Measurements from ENCODE around the gene SNX32.

SNX32 gene

DNA sequence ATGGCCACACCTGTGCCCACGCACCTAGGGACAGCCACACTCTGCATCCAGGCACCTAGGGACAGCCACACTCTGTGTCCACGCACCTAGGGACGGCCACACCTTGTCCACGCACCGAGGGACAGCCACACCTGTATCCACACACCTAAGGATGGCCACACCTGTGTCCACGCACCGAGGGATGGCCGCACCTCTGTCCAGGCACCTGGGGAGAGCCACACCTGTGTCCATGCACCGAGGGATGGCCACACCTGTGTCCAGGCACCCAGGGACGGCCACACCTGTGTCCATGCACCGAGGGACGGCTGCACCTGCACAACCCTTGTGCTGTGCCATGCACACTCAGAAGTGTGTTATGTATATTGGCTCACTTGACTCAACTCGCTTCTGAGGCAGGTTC, 36.1 kb upstream of the SNX32 start:
- no peak for DNase-seq (ENCODE audit: low read depth)

DNA sequence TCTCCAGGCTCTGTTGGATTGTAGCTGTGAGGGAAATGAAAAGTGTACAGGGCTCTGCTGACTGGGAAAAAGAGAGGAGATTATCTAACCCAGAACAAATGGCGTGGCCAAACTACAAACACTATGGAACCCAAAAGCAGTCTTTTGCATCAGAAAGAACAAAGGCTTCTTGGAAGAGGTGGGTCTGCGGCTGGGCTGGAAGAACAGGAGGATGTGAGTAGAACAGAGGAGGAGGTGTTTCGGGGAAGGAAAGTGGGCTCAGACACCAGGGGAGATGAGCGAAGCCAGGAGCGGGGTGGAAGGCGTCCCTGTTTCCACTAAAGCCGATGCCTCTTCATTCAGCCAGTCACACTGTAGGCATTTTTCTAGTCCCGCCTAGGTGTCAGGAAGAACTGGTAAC, 34.9 kb upstream of the SNX32 start:
- no peak for DNase-seq (ENCODE audit: low read depth)

DNA sequence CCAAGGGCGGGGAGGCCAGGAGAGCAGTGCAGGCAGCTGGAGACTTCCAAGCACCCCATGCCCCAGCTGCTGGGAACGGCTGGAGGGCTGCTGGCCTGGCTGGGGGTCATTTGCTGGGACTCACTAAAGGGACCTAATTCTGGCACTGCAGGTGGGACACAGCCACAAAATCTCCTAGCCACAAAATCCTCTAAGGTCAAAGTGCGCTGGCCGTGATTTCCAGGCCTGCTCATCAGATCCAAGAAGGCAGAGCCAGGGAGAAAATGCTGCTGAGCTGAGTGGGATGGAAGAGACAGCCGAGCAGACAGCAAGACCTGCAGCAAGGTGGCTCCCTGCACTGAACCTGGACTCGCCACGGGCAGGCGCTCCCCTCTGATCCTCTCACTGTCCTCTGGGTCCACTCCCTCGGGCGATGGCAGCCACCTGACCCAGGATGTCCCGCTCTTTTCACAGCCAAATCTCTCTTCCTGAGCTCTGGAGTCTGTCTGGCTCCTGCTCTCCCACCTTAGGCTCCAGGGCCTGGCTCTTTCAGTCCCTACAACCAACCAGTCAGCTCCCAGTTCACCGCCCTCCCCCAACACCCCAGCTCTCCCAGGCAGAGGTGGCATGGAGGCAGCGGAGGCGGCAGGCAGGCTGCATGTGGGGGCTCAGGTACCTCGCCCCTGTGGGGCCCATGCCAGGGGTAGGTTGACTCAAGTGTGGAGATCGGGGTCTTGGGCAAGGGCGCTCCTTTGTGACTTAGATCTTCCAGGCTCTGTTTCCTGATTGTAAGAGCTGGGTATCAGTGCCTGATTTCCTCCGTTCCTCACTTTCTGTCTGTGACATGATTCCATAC, 32.4 kb upstream of the SNX32 start:
- DNase-seq (ENCODE audit: low read depth): no peak

DNA sequence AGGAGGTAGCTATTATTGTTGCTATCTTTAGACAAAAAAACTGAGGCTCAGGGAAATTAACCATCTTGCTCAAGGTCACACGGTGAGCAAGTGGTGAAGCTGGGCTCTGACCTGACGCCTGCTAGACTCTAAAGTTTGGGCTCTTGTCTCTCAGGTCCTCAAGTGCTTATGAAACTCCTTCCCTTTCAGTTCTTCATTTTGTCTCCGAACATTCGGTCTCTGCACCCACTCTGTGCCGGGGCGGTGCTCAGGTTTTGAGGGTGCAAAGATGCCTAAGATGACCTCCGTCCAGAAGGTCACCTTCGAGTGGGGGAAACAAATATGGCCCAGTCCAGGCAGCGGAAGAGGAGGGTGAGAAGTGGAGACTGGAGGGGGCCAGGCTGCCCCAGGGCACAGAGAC, 30.9 kb upstream of the SNX32 start:
- no peak for DNase-seq (ENCODE audit: low read depth)

DNA sequence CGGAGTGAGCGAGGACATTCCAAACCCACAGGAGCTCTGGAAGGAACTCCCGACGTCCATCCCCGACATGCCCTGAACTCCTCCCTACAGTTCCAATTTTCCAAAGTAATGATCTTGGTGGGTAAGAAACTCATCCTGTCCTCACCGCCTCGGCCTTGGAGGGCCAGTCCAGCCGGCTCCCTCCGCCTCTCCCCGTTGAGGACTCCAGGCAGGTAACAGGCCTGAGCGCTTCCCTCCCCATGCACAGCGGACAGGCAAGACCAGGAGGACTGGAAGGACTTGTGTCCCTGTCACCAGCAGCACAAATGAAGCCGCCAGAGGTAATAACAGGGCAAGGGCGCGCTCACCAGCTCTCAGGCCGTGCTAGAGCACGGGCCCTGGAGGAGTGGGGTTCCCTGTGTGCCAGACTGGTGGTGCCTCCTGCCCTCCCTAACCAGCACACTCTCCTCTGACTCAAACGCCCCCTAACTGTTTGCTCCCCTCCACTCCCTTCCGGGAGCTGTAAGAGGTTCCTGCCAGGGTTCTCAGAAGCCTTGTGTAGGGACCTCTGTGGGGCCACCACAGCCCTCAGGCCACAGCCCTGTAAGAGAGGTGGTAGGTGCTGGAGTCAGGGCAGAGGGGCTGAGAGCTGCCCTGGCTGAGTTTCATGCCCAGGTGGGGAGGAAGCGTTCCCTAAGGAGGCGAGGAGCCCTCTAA, 29.8 kb upstream of the SNX32 start:
- no peak for DNase-seq (ENCODE audit: low read depth)

DNA sequence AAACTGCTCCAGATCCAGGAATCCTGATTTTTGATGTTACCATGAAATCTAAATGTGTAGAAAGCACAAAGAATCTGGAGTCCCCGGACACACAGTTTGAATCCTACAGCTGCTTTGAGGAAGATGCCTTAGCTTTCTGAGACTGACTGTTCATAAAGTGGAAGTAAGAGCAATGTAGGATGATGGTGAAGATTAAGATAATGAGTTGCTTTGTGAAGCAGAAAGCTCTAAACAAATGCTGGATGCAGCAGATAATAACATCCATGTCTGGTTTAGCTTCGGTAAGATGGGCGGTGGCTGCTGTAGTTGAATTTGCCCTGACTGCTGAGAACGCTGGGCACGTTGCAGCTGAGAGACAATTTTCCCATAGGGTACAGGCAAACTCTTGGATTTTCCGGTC, 26.8 kb upstream of the SNX32 start:
- no peak for DNase-seq (ENCODE audit: low read depth)

DNA sequence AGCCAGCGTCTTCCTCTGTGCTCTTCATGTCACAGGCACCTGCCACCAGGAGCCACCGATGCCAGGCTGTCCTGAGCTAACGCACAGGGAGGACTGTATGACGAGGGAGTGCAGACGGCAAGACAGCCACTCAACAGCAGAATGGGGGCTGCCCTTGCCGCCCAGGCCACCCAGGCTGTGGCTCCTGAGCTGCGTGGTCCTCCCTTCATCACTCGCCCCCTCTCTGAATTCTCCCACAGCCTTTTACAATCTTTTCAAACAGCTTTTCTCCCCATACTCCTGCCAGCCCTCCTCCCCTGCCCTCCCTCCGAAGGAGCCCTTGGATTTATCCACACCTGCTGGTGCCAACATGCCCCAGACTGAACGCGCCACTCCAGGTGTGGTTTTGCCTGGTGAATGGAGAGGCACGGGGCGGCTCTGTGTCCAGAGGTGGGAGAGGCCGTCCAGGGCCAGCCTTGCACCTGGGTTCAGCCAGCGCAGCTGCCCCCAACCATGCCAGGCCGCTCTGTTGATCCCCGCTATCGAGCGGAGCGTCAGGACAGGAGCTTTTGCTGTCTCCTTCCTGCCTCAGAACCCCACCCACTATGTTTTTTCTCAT, 24.9 kb upstream of the SNX32 start:
- no peak for DNase-seq (ENCODE audit: low read depth)

DNA sequence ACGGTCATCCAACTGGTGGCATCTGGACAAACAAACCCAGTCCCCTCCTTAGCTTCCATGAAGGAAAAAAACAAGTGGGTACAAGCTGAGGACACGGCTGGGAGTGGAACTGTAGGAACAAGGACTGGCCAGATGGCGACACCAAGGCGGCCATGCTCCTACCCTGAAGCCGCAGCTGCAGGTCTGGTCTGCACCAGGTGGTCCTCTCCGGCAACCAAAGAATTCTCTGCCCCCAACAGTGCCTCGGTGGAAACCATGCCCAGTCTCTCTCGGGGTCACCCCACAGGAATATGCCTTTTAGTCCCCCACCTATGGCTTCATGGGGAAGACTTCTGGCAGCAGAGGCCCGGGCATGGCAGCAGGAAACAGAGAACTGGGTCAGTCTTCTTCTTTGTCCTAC, 24.3 kb upstream of the SNX32 start:
- no peak for DNase-seq (ENCODE audit: low read depth)

DNA sequence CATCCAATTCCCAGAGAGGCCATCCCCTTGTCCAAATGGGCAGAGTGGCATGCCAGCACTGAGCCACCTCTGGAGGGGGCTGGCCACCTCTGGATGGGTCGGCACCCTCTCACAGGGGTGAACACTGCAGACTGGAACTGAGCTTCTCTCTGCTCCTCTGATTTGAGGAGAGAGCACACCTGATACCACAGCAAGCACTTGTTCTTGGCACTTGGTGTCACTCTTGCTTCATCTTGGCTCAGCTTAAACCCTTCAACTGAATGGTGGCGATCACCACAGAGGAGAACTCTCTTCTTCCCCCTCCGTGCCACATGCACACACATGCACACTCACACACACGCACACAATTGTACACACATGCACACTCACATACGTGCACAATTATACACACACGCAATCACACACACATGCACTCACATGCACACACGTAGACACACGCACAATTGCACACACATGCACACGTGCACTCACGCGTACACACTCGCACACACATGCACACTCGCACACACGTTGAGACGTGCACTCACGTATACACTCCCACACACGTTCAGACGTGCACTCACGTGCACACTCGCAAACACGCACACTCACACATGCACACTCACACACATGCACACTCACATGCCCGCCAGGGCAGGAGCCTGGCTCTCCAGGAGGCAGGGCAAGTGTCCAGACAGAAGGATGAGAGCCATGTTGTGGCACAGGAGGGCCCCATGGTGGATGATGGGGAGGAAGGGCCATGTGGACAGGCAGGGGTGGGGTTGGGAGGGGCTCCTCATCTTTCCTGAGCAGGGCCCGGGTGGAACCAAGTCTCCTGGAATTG, 23.5 kb upstream of the SNX32 start:
- no peak for DNase-seq (ENCODE audit: low read depth)

DNA sequence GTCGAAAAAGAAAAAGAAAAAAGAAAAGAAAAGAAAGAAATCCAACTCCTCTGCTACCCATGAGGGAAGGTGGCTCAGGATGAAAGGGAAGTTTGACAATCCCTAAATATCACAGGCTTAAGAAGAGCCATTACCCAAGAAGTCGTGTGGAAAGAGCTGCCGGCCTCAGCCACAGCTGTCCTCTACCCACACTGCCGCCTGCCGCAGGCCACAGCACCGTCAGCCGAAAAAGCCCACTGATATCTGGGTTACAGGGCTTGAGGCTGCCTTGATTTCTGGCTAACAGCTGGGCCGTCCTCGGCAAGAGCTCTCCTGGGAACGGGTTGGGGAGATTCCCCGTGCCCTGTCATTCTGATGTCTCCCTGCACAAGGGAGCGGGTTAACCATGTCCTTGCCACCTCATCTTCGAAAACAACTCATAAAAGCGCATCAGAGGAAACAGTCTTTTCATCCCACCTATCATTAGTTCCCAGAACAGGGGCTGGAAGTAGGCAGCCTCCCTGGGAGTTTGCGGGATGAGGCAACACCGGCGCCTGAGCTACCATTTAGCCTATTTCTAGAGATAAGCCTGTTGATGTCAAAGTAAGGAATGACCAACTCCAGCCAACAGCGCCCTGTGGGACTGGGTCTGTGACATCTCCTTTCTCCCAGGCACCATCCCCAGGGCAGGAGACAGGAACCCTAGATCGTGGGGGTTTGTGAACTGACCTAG, 21.8 kb upstream of the SNX32 start:
- DNase-seq (ENCODE audit: low read depth): no peak

DNA sequence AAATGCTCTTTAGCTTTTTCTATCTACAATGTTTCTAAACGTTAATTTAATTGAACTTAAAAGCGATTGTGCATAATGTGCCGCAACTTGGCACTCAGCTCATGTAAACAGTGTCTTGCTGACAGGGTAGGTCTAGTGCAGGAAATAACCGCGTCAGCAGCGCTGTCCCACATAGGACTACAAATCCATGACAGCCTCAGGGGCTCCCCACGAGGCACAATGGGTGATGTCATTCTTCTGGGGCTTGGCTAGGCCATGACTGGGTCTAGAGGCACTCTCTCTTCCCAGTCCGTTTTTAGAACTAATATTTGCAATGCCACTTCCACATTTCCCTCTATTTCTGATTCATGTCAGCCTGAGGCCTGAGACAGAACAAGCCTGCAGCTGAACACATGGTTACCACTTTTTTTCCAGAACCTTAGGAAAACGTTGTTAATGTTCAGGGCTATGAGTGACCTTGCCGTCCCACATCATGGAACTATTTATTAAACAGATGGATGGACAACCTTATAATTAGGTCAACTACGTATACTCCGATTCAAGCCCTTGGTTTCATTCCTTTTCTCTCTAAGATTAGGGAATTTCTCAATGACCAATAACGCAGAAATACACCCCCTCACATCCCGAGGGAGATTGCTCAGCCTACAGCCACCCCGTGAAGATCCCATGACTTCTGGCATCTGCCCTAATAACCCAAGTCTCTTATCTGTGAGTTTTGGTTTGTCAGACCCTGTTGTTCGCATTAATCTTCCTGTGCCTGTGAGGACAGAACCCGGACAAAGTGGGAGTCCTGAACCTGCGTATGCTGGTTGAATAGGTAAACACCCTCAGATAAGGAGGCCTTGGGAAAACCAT, 19.4 kb upstream of the SNX32 start:
- no peak for DNase-seq (ENCODE audit: low read depth)

DNA sequence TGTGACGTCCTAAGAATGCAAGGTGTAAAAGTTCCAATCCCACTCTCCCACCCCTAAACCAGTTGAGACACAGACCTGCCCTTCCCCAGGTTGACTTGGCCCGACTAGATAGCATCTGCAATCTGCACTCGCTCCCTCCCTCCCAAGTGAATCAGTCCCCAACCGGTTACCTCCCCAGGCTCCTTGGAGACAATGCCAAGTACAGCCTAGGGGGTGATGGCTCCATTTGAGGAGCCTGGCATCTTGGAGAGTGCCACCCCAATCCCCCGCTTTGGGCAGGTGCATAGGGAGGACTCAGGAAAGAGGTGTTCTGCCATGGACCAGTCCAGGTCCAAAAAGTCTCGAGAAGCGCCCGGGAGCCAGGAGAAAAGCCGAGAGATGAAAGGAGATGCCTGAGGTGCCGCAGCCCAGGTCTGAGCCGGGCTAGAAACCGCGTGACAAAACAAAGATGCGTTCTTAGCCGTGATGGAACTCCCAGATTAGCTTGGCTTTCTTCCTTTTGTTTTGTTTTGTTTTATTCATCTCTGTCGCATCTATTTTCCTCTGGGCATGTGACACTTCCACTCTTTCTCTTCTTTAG, 18.7 kb upstream of the SNX32 start:
- no peak for DNase-seq (ENCODE audit: low read depth)

DNA sequence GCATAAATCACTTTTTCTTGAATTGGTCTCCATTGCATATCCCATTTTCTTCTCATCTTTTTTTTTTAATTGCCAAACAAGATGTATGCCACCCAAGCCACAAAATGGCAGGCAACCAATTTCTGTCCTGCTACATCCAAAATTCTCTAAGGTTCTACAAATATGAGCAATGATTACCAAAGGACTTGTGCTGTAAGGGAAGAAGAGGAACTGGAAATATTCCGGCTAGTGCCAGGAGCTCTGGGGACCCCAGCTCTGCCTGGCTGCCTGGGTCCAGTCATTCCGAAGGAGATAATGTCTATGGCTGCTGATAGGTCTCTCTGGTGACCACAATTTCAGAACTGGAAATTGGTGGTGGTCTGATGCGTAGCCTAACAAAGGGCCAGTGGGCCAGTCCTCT, 17.1 kb upstream of the SNX32 start:
- no peak for DNase-seq (ENCODE audit: low read depth)

DNA sequence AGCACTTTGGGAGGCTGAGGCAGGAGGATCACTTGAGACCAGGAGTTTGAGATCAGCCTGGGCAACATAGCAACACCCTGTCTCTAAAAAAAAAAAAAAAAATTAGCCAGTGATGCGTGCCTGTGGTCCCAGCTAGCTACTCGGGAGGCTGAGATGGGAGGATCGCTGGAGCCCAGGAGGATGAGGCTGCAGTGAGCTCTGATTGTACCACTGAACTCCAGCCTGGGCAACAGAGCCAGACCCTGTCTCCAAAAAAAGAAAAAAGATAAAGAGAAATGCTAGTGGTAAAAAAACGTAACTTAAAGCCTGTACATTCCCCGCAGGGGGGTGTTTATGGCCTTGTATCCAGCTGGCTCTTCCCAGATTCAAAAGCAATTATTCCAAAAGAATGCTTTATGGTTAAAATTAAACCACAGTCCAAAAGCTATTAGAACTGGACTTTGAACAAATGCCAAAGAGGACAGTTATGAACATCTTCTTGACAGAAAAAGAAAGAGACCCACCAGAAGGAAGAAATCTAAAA, 16.4 kb upstream of the SNX32 start:
- no peak for DNase-seq (ENCODE audit: low read depth)

DNA sequence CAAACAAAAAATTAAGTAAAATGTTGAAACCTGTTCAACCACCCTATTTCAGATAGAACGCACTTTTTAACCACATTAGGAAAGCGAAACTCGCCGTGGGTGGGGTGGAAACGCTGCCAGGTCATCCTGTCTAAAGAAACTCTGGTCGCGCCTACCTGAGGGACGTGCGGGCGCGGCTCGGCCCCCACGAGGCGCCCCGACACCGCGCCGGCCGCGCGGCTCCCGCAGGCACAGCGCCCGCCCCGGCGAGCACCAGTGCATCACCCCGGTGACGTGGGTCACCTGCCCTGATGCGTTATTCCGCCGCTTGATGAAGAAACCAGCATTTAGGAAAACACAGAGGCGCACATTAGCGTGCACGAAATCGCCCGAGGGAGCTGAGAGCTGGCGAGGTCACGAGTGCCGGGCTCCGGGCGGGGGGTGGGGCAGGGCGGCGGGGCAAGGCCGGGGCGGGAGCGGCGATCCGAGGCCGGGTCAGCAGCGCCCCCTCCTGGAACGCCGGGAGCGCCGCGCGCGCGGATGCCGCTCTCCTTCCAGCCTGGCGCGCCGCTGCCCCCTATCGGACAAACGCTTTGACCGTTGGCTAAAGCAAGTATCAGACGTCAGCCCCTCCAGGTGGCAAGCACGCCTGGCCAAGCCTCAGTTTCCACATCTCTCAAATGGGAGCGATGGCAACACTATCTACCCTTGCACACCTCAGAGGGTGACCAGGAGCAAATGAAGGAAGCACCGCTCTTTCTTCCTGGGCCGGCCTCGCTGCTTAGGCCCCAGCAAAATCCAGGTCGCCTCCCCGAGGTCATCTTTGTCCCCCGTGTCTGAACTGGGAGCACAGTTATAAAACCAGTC, 15.7 kb upstream of the SNX32 start:
- peak; percentile 92 for DNase-seq (ENCODE audit: low read depth)

DNA sequence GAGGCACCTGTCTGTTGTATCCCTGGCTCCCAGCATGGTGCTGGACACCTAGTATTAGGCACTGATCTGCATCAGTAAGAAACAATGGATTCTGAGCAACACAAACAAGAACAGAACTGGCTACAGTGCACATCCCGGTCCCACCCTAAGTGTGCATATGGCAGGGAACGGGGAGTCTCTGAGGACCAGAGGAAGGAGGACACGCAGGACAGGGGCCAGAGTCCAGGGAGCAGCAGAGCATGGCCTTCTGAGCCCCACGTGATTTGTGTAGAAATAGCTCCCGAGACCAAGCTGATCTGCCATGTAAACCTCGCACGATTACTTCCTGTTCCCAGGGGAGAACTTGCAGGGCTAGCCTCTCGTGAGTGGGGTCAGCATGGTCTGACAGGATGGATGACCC, 12.7 kb upstream of the SNX32 start:
- DNase-seq (ENCODE audit: low read depth): no peak

DNA sequence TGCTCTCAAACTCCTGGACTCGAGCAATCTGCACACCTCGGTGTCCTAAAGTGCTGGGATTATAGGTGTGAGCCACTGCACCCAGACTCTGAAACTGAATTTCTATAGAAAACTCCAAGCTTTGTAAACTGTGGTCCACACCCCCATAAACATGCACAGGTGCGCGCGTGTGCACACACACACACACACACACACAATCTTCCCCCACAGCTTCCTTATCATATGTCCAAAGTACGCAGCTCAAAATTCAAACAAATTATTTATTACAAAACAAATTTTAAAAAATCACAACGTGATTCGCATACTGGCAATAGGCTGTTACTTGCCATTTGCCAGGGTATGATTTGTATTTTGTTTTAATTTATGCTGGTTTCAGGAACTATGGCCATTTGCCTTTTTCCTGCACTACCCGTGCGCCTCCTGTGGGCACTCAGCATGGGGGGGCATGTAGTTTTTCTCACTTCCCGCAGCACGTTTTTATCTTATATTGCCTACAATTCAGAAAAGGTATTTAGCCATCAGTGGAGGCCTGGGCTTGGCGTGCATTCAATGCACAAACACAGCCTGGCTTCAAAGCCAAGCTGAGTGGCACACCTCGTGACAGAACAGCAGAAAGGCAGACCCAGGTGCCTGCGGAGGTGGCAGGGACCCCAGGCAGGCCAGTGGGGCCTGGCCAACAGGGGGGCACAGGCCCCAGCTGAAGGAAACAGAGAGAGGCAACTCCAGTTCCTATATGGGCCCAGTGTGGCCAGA, 10.8 kb upstream of the SNX32 start:
- no peak for DNase-seq (ENCODE audit: low read depth)

DNA sequence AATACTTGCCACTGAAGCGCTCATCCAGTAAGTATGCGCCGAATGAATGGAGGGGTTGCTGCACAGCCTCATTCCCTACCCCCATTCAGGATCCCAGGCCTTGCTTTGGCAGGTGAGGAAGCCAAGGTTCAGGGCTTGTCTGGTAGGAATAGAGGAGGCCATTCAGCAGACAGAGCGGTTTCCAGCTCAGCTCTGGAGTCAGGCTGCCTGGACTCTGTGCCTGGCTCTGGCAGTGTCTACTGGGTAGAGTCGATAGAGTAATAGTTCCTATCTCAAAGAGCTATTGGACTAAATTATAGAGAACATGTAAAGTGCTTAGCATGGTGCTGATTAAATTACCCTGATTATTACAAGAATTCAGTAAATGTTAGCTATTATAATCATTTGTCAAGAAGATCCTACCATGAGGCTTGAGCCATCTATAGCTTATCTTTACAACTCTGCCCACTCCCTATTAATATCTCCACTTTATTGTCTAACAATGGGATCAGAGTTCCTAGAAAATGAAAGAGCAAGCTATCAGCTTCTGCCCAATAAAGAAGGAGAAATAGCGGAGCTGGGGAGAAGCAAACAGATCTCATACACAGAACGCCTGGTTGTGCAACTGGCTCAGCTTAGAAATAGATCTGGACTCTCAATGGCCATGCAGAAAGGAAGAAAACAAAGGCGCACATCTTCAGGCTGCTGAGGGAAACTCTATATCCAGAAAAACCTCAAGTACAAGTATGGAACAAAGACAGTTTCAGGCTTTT, 6.6 kb upstream of the SNX32 start:
- DNase-seq (ENCODE audit: low read depth): no peak

Data from stimulated activated CD8-positive, alpha-beta memory T cell treated with anti-CD3 and anti-CD28 coated beads, Interleukin-12 subunit alpha, Interleukin-12 subunit beta, amount 100 ng/mL, for 1 hour (primary cell).